Fibroblast of lung (primary cell): ENCODE measurements around the gene MYRF. TPM values are rescaled to one million over a fixed set of nuclear protein-coding genes. Genes with fewer than 3 reads are reported as not detected.
A peak's percentile ranks its signal among the peaks of the same experiment; 100 is the strongest.

ENCODE experiments used
- DNase-seq, 2 donors: peaks; one replicate each; pipeline versions ENCODE4 v3.0.0 to v3.0.0-alpha.2; 2010; ENCODE audit warnings: low read depth in 2 of 2
- H2AFZ ChIP-seq: 2 replicates; pipeline ENCODE4 v1.5.1; 2012; ENCODE audit warnings: low read length, control low read depth, inconsistent platforms
- H3K27ac ChIP-seq: 2 replicates; pipeline ENCODE4 v1.5.1; 2011; ENCODE audit warnings: low read length, control low read depth; ENCODE audit not compliant: insufficient read depth
- H3K27me3 ChIP-seq: 2 replicates; pipeline ENCODE4 v1.5.1; 2011; ENCODE audit warnings: mild to moderate bottlenecking, low read length; ENCODE audit not compliant: control insufficient read depth, insufficient read depth
- H3K36me3 ChIP-seq: 2 replicates; pipeline ENCODE4 v1.5.1; 2011; ENCODE audit warnings: low read length; ENCODE audit not compliant: control insufficient read depth, insufficient read depth
- H3K4me1 ChIP-seq: 2 replicates; pipeline ENCODE4 v1.5.1; 2011; ENCODE audit warnings: low read length; ENCODE audit not compliant: control insufficient read depth, insufficient read depth; ENCODE audit errors: extremely low read depth
- H3K4me2 ChIP-seq: 2 replicates; pipeline ENCODE4 v1.5.1; 2011; ENCODE audit warnings: low read length, control low read depth; ENCODE audit not compliant: insufficient read depth; ENCODE audit errors: extremely low read depth
- H3K4me3 ChIP-seq, 4 experiments: fragments of 200-600 bp in 1 of 4; sonication (generic) in 1 of 4; replicated peaks in 1 of 4; 2 replicates each; pipeline ENCODE4 v1.5.1; 2011 to 2016; ENCODE audit warnings: low read length in 4 of 4, low read depth in 3 of 4, mild to moderate bottlenecking in 3 of 4, control low read depth in 2 of 4, inconsistent platforms in 1 of 4, mixed read lengths in 1 of 4; ENCODE audit not compliant: insufficient read depth in 1 of 4; ENCODE audit errors: control extremely low read depth in 1 of 4
- H3K79me2 ChIP-seq: 2 replicates; pipeline ENCODE4 v1.5.1; 2012; ENCODE audit warnings: mild to moderate bottlenecking, low read length, inconsistent platforms; ENCODE audit not compliant: control insufficient read depth, insufficient read depth
- H3K9ac ChIP-seq: 2 replicates; pipeline ENCODE4 v1.5.1; 2011; ENCODE audit warnings: mild to moderate bottlenecking, low read length, control low read depth; ENCODE audit not compliant: insufficient read depth
- H3K9me3 ChIP-seq: 2 replicates; pipeline ENCODE4 v1.5.1; 2012; ENCODE audit warnings: low read depth, low read length; ENCODE audit not compliant: control insufficient read depth, insufficient read depth
- H4K20me1 ChIP-seq: 2 replicates; pipeline ENCODE4 v1.5.1; 2011; ENCODE audit warnings: low read length; ENCODE audit not compliant: control insufficient read depth, insufficient read depth; ENCODE audit errors: extremely low read depth
- EZH2 ChIP-seq: IDR thresholded peaks from 2 replicates; pipeline ENCODE4 v1.5.1; 2012; ENCODE audit warnings: low read length, control low read depth, mild to moderate bottlenecking; ENCODE audit errors: missing control alignments
- polyA plus RNA-seq, 2 donors: library from polyadenylated mRNA; depleted of rRNA in 1 of 2; stranded (reverse) in 1 of 2; unstranded in 1 of 2; fragments of >200 nt; gene quantifications; 2 replicates each; pipeline ENCODE4 v1.2.1, GENCODE V29; 2011 to 2012; ENCODE audit warnings: missing spikeins in 1 of 2
- total RNA-seq: library from RNA; depleted of rRNA; stranded (reverse); fragments of >200 nt; gene quantifications from 2 replicates; pipeline ENCODE4 v1.2.1, GENCODE V29; 2014
- TF ChIP-seq, protein P1 (sequence below), 2 donors: IDR thresholded peaks in 1 of 2; conservative IDR thresholded peaks in 1 of 2; 1 replicate in 1 of 2; 2 replicates in 1 of 2; pipeline ENCODE4 v1.5.1; 2011 to 2012; ENCODE audit warnings: low read length in 2 of 2, control low read depth in 1 of 2, inconsistent platforms in 1 of 2, low read depth in 1 of 2, mild to moderate bottlenecking in 1 of 2

Gene MYRF
- total and polyA plus RNA-seq, 2 donors (not counting 1 experiment from before 2014, with no cell fraction given) = 0.10 to 0.17 TPM

DNA sequence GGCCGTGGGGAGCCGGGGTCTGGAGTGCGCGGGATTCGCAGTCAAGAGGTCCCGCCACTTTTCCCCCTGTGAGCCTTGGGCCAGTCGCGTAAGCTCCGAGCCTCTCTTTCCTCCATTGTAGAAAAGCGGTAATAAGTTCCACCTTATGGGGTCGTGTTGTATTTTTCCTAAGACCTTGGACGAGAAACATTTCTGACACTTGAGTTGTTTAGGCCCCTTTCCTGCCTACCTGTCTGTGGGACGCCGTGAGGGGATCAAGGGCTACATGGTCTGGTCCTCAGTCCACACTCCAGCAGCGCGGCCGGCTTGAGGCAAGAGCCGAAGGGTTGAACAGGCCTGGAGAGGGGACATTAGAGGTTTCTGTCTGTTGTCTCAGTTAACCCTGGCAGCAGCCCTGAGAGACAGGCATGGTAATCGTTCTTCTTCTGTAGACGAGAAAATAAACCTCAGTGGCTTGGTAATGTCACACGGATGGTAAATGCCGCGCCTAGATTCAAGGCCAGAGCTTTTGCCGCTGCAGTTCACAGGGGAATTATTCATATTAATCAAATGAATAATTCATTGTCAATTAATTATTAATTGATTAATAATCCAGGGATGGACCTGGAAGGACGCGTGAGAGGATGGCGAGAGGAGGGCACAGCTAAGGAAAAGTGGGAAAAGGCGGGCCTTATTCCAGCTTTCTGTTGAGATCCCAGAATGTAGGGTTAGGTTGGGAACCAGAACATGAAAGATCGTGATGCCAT, 40.8 kb downstream of the MYRF start:
- peaks cover 4% of the 10 kb centered on the region for H3K4me1 ChIP-seq
- peak overlapping the region; percentile 98 for H3K9ac ChIP-seq
- peaks cover 12% of the 10 kb centered on the region for H3K36me3 ChIP-seq
- H3K4me2 ChIP-seq = peak overlapping the region; percentile 84
- peak overlapping the region; percentile 78 to 100 (median 94) for H3K4me3 ChIP-seq
- H4K20me1 ChIP-seq = no peaks in the 10 kb centered on the region
- H3K9me3 ChIP-seq = no peaks in the 10 kb centered on the region
- H3K79me2 ChIP-seq = peaks cover 66% of the 10 kb centered on the region
- no peak for TF ChIP-seq EZH2
- TF ChIP-seq, protein P1, sequence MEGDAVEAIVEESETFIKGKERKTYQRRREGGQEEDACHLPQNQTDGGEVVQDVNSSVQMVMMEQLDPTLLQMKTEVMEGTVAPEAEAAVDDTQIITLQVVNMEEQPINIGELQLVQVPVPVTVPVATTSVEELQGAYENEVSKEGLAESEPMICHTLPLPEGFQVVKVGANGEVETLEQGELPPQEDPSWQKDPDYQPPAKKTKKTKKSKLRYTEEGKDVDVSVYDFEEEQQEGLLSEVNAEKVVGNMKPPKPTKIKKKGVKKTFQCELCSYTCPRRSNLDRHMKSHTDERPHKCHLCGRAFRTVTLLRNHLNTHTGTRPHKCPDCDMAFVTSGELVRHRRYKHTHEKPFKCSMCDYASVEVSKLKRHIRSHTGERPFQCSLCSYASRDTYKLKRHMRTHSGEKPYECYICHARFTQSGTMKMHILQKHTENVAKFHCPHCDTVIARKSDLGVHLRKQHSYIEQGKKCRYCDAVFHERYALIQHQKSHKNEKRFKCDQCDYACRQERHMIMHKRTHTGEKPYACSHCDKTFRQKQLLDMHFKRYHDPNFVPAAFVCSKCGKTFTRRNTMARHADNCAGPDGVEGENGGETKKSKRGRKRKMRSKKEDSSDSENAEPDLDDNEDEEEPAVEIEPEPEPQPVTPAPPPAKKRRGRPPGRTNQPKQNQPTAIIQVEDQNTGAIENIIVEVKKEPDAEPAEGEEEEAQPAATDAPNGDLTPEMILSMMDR (conservative IDR thresholded peaks at IDR 0.05 in 1 of 2, IDR thresholded peaks at IDR 0.05 in 1 of 2; ENCODE audit: low read depth in 1 of 2, low read length in 2 of 2) = no peak
- H3K27me3 ChIP-seq = no peaks in the 10 kb centered on the region
- DNase-seq = peak in 1 of 2 donors; percentile 8
- peak overlapping the region; percentile 100 for H3K27ac ChIP-seq
- H2AFZ ChIP-seq = peak overlapping the region; percentile 58

DNA sequence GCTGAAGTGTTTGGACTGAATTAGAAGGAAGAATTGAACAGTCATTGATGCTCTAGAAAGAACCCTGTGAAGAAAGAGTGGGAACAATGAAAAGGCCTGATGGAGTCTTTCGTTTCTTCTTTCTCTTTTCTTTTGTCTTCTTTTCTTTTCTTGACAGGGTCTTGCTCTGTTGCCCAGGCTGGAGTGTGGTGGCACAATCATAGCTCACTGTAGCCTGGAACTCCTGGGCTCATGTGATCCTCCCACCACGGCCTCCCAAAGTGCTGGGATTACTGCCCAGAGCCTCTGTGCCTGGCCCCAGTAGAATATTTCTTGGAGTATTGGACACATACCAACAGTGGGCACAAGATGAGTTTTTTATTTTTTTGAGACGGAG, 41.4 kb downstream of the MYRF start:
- H3K9ac ChIP-seq = peak overlapping the region; percentile 98
- peak overlapping the region; percentile 84 for H3K4me2 ChIP-seq
- H3K27me3 ChIP-seq = no peaks in the 10 kb centered on the region
- peaks cover 12% of the 10 kb centered on the region for H3K36me3 ChIP-seq
- H3K9me3 ChIP-seq = no peaks in the 10 kb centered on the region
- H3K27ac ChIP-seq = peak overlapping the region; percentile 100
- peak overlapping the region; percentile 78 to 100 (median 94) for H3K4me3 ChIP-seq
- H2AFZ ChIP-seq = no peak overlapping the region
- peaks cover 4% of the 10 kb centered on the region for H3K4me1 ChIP-seq
- no peak for DNase-seq
- peaks cover 70% of the 10 kb centered on the region for H3K79me2 ChIP-seq
- no peaks in the 10 kb centered on the region for H4K20me1 ChIP-seq
- TF ChIP-seq, protein P1 (conservative IDR thresholded peaks at IDR 0.05 in 1 of 2, IDR thresholded peaks at IDR 0.05 in 1 of 2; ENCODE audit: low read depth in 1 of 2, low read length in 2 of 2) = no peak
- no peak for TF ChIP-seq EZH2

DNA sequence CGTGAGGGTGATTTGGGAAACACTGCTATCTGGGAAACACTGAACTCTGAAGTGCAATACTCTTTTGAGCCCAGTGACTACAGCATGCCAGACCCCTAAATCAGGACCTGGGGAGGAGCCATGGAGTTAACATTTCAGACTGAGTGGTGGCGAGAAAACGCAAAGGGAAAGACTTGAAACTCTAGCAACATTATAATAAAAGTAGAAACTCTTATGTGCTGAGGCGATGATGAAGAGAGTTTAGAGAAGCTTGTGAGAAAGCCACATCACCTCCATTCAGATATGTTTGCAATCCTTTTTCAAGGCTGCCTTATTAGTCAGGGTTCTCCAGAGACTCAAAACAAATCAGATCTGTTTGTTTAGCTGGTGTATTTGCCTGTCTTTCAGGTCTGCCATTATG, 42.1 kb downstream of the MYRF start:
- Histone ChIP-seq H3K4me1 (peaks cover 4% of the 10 kb centered on the region), H3K4me3 (no peak overlapping the region), H3K36me3 (peaks cover 12% of the 10 kb centered on the region), H3K9me3 (no peaks in the 10 kb centered on the region), H2AFZ (no peak overlapping the region), H3K79me2 (peaks cover 73% of the 10 kb centered on the region), H3K4me2 (no peak overlapping the region), H3K9ac (no peak overlapping the region), H3K27ac (no peak overlapping the region), H3K27me3 (no peaks in the 10 kb centered on the region), H4K20me1 (no peaks in the 10 kb centered on the region)
- TF ChIP-seq, protein P1 (conservative IDR thresholded peaks at IDR 0.05 in 1 of 2, IDR thresholded peaks at IDR 0.05 in 1 of 2; ENCODE audit: low read depth in 1 of 2, low read length in 2 of 2) = no peak
- TF ChIP-seq EZH2 = no peak
- DNase-seq = no peak
